Right atrium auricular region (tissue), 2 donors: ENCODE data around the gene SNTA1. TPM values are rescaled to one million over a fixed set of nuclear protein-coding genes. Genes with fewer than 3 reads are reported as not detected.
A peak's percentile ranks its signal among the peaks of the same experiment; 100 is the strongest.

Experiments
- DNase-seq: peaks from one replicate; pipeline ENCODE4 v3.0.0-alpha.2; 2019; ENCODE audit warnings: low spot score
- H3K27ac ChIP-seq, 2 donors: fragments of 200-600 bp; sonication (generic); 1 replicate in 1 of 2; 2 replicates in 1 of 2; pipeline ENCODE4 v1.5.1; 2016 to 2019
- H3K27me3 ChIP-seq, 2 donors: fragments of 200-600 bp; sonication (generic); one replicate each; pipeline versions ENCODE4 v1.5.1 to v1.6.0; 2017 to 2019
- H3K36me3 ChIP-seq: fragments of 200-600 bp; sonication (generic); one replicate; pipeline ENCODE4 v1.5.1; 2016
- H3K4me1 ChIP-seq, 2 donors: fragments of 200-600 bp; sonication (generic); one replicate each; pipeline versions ENCODE4 v1.5.1 to v1.6.0; 2017 to 2019
- H3K4me3 ChIP-seq, 2 donors: fragments of 200-600 bp; sonication (generic); 1 replicate in 1 of 2; 2 replicates in 1 of 2; pipeline ENCODE4 v1.5.1; 2017 to 2019; ENCODE audit warnings: mild to moderate bottlenecking in 1 of 2, moderate library complexity in 1 of 2
- H3K9me3 ChIP-seq, 2 donors: fragments of 200-600 bp; sonication (generic); one replicate each; pipeline ENCODE4 v1.5.1; 2019
- total RNA-seq, 2 donors: library from RNA; depleted of rRNA; stranded (reverse); fragments of >200 nt; gene quantifications; one replicate each; pipeline ENCODE4 v1.1.0, GENCODE V29; 2016
- TF ChIP-seq, protein P1 (sequence below), 2 donors: fragments of 200-600 bp; sonication (generic); IDR thresholded peaks; one replicate each; pipeline ENCODE4 v1.5.1; 2019; ENCODE audit warnings: antibody characterized with exemption in 2 of 2

SNTA1 gene
- total RNA-seq, 2 donors from 2014 or later, result 183 to 295 TPM

GRCh38 chr20:33407796-33408195 lies 35.8 kb downstream of the SNTA1 start:
- no peak for DNase-seq
- H3K9me3 ChIP-seq, result no peaks in the 10 kb centered on the region
- H3K36me3 ChIP-seq, result peaks cover 53% of the 10 kb centered on the region
- TF ChIP-seq, protein P1, sequence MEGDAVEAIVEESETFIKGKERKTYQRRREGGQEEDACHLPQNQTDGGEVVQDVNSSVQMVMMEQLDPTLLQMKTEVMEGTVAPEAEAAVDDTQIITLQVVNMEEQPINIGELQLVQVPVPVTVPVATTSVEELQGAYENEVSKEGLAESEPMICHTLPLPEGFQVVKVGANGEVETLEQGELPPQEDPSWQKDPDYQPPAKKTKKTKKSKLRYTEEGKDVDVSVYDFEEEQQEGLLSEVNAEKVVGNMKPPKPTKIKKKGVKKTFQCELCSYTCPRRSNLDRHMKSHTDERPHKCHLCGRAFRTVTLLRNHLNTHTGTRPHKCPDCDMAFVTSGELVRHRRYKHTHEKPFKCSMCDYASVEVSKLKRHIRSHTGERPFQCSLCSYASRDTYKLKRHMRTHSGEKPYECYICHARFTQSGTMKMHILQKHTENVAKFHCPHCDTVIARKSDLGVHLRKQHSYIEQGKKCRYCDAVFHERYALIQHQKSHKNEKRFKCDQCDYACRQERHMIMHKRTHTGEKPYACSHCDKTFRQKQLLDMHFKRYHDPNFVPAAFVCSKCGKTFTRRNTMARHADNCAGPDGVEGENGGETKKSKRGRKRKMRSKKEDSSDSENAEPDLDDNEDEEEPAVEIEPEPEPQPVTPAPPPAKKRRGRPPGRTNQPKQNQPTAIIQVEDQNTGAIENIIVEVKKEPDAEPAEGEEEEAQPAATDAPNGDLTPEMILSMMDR (IDR thresholded peaks at IDR 0.05), result no peak
- no peak overlapping the region for H3K4me3 ChIP-seq
- no peak overlapping the region for H3K27ac ChIP-seq
- H3K27me3 ChIP-seq, result no peaks in the 10 kb centered on the region
- H3K4me1 ChIP-seq, result no peaks in the 10 kb centered on the region

DNA sequence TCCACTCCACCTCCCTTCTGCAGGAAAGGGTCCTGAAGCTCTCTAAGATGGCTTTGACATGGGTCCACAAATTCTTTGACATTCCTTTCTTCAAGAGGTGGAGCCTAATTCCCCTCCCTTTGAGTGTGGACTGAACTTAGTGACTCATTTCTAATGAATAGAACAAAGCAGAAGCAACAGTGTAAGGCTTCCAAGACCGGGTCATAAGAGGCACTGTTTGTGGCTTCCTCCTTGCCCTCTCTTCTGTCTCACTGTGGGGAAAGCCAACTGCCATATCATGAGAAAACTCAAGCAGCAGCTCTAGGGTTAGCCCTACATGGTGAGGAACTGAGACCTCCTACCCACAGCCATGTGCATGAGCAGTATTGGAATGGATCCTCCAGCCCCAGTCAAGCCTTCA lies 36.3 kb downstream of the SNTA1 start:
- Histone ChIP-seq H3K27ac (no peak overlapping the region), H3K36me3 (peaks cover 48% of the 10 kb centered on the region), H3K27me3 (no peaks in the 10 kb centered on the region), H3K9me3 (no peaks in the 10 kb centered on the region), H3K4me3 (no peak overlapping the region), H3K4me1 (no peaks in the 10 kb centered on the region)
- TF ChIP-seq, protein P1 (IDR thresholded peaks at IDR 0.05), result no peak
- no peak for DNase-seq

DNA sequence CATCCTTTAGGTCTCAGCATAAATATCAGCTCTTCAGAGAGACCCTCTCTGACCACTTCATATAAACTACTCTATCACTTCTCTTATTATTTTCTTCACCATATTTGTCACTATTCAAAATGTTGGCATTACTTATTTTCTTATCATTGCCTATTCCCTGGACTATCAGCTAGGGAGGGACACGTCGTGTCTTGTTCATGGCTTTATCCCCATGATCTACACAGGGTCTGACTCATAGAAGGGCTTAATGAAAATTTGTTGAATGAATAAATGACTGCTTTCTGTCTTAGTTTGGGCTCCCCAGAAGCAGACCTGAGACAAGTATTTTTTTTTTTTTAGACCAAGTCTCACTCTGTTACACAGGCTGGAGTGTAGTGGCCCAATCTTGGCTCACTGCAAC lies 39.3 kb downstream of the SNTA1 start:
- TF ChIP-seq, protein P1 (IDR thresholded peaks at IDR 0.05), result no peak
- H3K4me1 ChIP-seq, result peaks cover 0 to 19% of the 10 kb centered on the region in 2 donors
- DNase-seq, result no peak
- no peaks in the 10 kb centered on the region for H3K27me3 ChIP-seq
- no peak overlapping the region for H3K27ac ChIP-seq
- H3K36me3 ChIP-seq, result peaks cover 28% of the 10 kb centered on the region
- H3K9me3 ChIP-seq, result no peaks in the 10 kb centered on the region
- H3K4me3 ChIP-seq, result no peak overlapping the region

GRCh38 chr20:33401921-33402369 lies 41.6 kb downstream of the SNTA1 start:
- Histone ChIP-seq H3K9me3 (no peaks in the 10 kb centered on the region), H3K4me1 (peaks cover 0 to 19% of the 10 kb centered on the region in 2 donors), H3K27me3 (no peaks in the 10 kb centered on the region), H3K27ac (peak overlapping the region in 1 of 2 donors; percentile 78), H3K4me3 (peak overlapping the region; percentile 89 to 90), H3K36me3 (peaks cover 5% of the 10 kb centered on the region)
- DNase-seq, result no peak
- TF ChIP-seq, protein P1 (IDR thresholded peaks at IDR 0.05), result no peak

DNA sequence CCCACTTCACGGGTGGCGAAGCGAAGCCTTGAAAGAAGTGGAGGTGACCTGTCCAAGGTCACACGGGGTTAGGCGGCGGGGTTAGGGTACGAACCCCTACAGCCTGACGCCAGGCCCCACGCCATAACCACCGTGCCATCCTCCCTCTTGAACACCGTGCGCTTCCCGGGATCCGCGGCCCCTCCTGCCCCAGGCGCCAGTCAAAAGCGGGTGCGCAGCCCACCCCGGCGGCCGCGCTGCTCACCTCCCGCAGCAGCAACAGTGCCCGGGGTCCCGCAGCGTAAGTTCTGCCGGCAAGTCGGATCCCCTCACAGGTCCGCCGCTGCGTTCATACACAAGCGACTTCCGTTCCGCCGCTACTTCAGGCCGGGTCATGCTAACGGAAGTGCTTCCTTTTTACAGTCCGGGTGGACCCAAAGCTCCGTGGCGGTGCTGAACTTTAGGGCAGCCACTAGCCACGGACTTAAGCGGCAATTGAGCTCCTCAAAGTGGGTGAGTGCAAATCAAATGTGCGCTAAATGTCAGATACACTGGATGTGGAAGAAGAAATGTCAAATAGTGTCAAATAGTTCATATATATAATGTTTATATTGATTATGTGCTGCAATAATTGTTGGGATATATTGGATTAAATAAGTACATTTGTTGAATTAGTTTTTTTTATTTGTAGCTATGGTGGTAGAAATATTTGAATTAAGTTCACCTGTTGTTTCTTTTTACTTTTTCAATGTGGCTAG lies 42.2 kb downstream of the SNTA1 start, which contains the start of gene CDK5RAP1:
TSS of gene CDK5RAP1 (minus strand) at position 336 of the 737 bp plus-strand sequence. CDS start 4,455 bp downstream, outside the sequence.
- Histone ChIP-seq H3K4me1 (peaks cover 0 to 19% of the 10 kb centered on the region in 2 donors), H3K4me3 (peak within 1 kb of the TSS; percentile 89 to 90), H3K27ac (peak within 1 kb of the TSS; percentile 48 to 78), H3K9me3 (no peaks in the 10 kb centered on the region), H3K27me3 (no peaks in the 10 kb centered on the region), H3K36me3 (no peaks in the 10 kb centered on the region)
- TF ChIP-seq, protein P1 (IDR thresholded peaks at IDR 0.05), result no peak
- peak; percentile 89 for DNase-seq
